Medulla oblongata (tissue), 1 donor: ENCODE data around the gene HAO1.

Experiments used
- DNase-seq: peaks from one replicate; pipeline ENCODE4 v3.0.0-alpha.2; 2015; ENCODE audit errors: extremely low spot score

HAO1 gene

GRCh38 chr20:7926767-7927166, 13.5 kb downstream of the HAO1 start:
- no peak for DNase-seq

DNA sequence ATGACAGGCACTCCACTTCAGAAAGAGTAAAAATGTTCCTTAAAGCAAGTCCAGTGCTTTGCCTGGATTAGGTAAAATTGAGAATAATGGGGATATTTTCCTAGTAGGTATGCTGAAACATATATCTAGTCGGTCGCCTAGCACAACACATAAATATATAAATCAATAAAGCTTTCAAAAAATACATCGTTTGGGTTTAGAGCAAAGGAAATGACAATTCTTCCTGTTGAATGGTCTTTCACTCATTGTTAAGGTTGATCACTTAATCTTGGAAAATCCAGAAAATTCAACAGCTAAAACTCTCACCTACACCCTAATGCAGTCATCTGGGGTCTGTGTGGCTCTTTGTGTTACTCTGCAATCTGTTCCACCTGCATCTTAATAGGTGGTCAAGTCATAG, 13.9 kb downstream of the HAO1 start:
- no peak for DNase-seq

- no peak for DNase-seq
Observed at GRCh38 chr20:7924692-7925091, 15.6 kb downstream of the HAO1 start.

DNA sequence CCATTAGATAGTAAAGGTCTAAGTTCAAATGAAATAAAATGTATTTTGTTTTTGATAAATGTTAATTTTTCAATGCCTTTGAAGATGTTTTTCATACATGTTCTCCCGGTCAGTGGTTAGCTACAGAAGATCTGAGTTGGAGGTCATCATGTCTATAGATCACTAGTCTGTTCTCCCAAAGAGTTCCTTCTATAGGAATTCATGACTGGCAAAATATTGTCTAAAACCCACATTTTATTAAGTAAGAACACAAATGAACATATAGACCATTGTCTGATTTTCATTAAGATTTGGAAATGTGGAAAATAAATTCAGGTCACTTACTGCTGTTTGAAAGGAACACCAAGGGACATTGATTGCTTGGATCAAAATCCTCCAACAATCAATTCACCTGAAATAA, 23.6 kb downstream of the HAO1 start:
- no peak for DNase-seq

DNA sequence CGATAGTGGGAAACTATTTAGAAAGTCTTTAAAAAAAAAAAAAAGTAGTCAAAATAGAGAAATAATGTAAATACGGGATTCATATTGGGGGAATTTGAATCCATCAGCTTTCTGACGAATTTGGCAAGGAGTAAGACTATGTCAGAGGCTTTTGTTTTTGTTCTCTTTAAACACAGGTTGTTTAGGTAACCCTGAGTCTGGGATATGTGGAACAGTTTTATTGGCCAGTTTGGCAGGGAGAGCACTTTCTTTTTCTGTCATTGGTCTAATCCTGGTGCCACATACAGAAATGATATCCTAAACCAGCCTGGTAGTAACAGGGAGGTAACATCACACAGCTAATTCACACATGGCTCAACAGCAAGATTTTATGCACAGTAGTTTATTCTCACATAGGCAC, 27.7 kb downstream of the HAO1 start:
- no peak for DNase-seq

DNA sequence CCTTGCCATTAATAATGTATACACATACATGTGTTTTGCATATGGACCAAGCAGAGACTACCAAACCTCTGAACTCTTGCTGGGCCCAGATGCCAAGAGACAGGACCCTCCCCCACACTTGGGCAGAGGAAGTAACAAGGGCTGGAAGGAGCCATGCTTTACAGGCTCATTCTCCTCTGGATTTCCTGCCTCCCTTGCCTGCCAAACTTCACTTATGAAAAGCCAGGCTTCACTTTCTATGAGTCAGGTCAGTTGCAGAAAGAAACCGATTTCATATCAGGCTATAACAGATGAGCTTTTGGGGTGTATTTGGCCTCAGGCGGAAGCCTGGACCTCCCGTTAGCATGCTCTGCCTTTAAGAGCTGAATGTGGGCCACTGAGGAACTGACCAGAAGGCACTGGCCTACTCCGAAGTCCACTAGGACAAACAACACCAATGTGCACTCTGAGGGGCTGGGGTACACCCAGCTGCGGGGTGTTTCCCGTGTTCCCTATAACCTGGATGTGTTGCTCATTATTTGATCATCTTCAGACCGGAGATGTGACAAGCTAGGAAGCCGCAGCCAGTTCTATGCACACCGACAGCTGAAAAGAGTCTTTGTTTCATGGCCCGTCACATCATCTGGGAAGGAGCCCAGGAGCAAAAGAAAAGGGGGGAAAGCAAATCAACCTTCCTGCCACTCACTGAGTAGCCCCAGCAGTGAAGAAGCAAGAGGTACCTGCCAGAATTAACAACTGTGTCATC, 28.5 kb downstream of the HAO1 start:
- DNase-seq = peak; percentile 41

DNA sequence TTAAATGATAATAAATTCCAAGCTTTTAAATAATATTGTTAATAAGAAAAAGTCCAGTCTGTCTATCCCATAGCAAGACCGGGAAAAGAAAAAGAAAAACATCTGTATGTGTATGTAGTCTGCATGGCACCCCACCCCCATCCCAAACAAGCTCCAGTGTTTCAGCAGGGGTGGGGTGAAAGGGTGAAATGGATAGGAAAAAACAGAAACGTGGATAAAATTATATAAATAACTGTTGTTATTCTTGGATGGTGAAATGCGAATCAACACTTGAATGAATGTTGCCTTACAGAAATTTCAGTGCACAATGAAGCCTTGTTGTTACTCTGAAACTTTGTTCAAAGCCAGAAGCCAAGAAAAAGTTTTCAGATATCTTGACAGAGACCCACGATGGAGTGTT, 31.4 kb downstream of the HAO1 start:
- no peak for DNase-seq

- no peak for DNase-seq
Observed at GRCh38 chr20:7903429-7903828, 36.8 kb downstream of the HAO1 start.

DNA sequence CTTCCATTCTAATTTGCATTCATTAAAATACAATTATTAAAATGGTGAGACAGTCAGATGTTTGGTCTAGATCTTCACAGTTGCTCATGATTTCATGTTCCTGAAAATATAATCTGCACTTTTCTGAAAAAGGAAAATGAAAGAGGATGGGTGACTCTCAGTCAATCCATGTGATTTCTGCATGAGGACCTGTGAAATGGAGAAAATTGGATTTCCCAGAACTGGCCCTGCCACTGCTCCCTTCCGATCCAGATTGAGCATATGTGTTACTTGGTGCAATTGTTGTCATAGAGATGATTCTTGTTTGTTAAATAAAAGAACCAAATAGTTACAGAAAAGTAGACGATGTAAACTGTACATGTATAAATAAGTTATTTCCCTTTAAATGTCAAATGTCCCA, 37.4 kb downstream of the HAO1 start:
- no peak for DNase-seq

DNA sequence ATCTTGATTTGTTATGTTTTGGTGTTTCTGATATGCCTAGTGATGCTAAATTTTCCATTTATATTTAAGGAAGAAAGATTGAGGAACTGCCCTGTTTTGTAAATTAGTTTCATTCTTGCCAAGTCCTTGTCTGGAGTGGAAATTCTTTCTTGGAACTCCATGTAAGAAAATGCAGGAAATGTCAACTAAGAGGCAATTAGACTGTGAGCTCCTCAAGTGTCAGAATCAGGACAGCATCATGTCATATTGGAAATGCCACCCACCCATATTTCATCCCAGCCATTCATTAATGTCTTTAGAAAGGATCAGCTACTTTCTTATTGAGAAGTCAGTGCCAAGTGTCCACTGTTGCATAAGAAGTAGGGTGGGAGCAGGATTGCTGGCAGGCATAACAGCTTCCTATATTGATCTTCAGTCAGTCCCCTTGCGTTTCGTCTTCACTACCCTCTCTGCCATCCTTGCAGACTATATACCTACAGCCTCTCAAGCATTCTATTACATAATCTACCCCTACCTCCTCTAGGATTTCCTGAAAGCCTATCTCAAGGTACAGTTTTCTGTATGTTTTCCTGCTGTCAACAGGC, 42.4 kb downstream of the HAO1 start:
- no peak for DNase-seq

GRCh38 chr20:7893014-7893730, 47.1 kb downstream of the HAO1 start:
- DNase-seq = no peak

DNA sequence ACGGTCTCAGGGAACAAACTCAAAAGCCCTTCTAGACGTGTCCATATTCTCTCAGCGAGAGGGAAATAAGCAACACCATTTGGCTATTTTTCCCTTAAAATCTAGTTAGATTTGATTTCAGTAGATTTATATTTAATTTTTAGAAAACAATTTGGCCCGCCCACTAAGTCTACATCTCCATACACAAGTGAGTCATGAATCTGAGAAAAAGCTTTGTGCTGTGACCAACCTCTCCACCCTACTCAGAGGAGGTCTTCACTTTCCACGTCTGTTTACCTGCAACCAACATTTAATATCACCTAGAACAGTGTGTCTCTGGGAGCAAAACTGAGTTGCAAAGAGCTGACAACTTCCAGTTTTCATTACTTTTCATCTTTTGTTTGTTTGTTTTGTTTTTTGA, 48.6 kb downstream of the HAO1 start:
- no peak for DNase-seq

DNA sequence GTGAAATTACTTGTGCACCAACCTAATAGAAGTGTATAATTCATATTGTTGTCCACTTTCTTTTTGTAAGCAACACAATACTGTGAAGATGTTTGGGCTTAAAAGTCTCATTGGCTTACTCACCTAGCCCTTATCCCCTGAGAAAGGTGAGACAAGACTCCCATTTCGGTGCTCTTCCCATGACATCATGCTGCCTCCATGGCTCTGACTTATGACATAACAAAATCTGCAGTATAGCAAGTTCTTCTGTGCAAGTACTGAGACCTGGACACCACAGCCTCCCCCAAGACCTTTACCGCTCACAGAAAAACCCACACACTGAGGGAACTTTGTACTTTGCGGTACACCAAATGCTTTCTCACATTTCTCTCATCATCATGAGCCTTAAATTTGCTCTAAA, 50.5 kb downstream of the HAO1 start:
- no peak for DNase-seq

- no peak for DNase-seq
Observed at GRCh38 chr20:7883741-7884140, 56.5 kb downstream of the HAO1 start.

DNA sequence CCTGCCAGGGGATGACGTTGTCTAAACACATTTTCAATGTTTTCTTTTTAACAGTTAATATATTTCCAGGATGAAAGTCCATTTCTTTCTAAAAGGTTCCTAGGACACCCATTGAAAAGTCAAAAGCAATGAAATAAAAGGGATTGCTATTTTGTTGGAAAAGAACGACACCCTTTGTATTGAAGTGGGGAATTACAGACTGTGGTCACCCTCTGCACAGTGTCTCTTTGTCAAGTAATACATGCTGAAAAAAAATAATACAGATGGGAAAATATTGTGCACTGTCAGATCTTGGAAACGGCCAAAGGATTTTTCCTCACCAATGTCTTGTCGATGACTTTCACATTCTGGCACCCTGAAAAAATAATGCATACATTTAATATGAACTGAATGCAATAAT, 56.9 kb downstream of the HAO1 start:
- peak; percentile 13 for DNase-seq

DNA sequence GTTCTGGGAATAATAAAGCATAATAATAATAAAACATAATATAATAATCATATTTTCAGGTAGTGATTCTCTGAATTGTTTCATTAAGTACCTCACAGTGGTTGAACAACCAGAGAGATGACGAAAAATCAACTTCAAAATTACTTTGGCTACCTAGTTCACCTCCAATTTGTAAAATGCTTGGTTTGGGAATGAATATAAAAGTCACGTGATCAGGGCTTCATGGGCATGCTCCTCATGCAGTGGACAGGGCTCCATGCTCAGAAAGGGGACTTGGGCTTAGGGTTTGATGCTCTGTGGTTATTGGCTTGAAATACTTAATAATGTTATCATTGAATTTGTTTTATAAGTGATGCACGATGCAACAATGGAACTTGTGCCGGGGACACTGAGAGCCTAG, 58.2 kb downstream of the HAO1 start:
- no peak for DNase-seq

- DNase-seq = no peak
Observed at GRCh38 chr20:7881551-7881950, 58.7 kb downstream of the HAO1 start.

DNA sequence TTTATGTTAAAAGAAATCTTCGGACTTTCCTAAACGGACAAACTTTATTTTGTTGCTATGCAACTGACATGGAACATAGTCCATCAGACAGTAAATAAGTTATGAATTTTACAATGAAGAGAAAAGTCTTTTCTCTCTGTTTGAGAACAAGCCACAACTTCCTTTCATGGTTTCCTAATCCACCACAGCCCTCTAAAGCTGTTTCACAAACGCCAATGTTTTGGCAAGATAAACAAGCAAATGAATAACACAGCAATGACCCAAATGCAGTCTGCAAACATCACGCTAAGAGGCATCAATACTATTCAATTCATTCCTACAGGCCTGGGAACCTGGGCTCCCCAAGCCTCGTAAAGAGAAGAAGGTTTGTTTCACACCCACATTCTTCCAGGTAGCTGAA, 60.4 kb downstream of the HAO1 start:
- no peak for DNase-seq

DNA sequence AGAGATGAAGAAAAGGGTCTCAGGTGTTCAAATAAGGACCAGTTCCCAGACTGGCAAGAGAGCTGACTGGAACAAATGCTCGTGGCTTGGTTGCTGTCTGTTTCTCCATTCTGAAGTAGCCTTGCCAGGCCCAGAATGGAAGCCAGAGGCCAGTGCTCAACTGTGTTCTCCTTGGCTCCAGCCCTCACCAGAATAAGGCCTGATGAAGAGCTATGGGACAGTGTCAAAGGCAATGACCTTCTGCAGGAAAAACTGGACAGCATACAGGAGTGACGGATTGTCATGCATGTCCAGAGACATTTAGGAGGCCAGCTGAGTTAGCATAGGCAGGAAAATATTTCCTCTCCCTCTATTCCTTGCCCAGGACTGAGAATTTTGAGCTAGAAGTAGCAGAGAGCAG, 72.2 kb downstream of the HAO1 start:
- no peak for DNase-seq

DNA sequence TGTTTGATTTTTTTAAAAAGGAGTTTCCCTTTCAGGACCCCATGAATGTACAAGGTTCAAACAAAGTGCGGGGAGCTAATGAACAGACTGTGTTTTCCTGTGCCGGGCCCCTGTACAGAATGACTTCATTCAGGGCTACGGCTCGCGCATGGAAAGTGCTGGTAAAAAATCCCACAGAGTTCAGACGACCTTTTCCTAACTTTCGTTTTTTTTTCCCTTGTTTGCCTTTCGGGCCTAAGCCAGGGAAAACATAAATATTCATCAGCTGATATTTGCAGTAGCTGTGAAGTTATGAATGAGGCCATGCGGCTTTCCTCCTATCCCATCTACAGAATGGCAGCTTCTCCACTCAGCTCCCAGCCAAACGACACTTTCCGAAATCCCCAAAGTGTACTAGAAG, 74.0 kb downstream of the HAO1 start:
- peak; percentile 43 for DNase-seq

DNA sequence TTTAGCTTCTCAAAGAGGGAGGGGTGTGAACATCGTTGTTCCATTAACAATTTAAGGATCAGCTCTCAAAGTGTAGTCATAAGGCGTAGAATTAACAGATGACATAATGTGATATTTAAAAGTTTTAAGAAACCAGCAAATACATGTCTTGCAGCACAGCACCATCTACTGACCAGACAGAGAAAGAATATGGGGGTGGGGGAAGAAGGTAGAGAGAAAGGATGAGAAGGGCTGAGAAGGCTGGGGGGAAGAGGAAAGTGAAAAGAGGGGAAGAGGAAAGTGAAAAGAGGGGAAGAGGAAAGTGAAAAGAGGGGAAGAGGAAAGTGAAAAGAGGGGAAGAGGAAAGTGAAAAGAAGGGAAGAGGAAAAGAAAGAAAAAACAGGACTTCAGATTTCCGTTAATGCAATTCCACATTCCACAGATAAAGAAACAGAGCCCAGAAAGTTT, 80.9 kb downstream of the HAO1 start:
- peak; percentile 65 for DNase-seq

GRCh38 chr20:7858734-7859250, 81.5 kb downstream of the HAO1 start:
- no peak for DNase-seq

DNA sequence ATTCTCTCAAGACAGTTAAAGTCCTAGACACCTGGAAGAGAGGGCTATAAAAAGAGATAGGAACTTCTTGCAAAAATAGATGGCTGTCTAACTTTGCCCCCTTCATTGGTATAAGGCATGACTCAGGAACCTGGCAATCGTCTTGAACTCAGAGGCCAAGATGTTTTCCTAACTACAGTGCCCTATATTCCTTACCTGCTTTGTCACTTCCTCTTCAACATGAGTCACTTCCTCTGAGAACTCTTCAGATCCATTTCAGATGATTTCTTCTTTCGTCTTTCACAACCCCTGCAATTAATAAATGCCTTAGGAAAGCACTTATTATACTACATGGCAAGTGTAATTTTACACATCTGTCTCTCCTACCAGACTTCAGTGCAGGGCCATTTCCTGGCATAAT, 83.5 kb downstream of the HAO1 start:
- DNase-seq = no peak
